Measurements from ENCODE around the gene ANGPTL4. TPM values are rescaled to one million over a fixed set of nuclear protein-coding genes. Genes with fewer than 3 reads are reported as not detected.

Gene ANGPTL4
- total RNA-seq, 4 donors from 2014 or later = 19.7 to 91.8 (median 41.9) TPM

DNA sequence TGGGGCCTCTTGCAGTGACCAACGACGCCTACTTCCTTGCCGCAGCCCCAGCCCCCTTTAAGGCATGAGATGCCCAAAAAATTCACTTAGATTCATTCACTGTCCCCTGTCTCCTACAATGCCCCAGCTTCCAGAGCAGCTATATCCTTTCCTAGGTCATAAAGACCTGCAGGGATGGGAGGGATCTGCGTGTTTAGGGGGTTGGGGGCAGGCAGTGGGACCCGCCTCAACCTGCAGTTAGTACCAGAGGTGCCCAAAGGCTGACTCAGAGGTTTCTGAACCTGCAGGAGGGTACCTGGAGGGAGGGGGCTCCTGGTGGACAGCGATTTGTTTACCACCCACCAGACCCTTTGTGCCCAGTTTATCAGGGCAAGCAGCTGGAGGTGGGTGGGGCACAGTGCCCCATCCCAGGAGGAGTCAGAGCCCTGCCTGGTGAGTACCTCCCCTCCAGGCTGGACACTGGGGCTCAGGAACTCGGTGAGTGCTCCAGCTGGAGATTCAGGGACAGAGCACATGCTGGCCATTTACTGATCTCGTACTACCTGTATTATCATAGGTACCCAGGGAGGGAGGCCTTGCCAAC, 32.6 kb upstream of the ANGPTL4 start:
- no peak for DNase-seq
- Histone ChIP-seq H3K27me3 (peaks cover 19 to 26% (median 24%) of the 10 kb centered on the region in 3 donors), H3K9me3 (no peaks in the 10 kb centered on the region), H3K4me1 (peaks cover 0 to 8% of the 10 kb centered on the region in 2 donors), H3K4me3 (no peak overlapping the region), H3K36me3 (no peaks in the 10 kb centered on the region), H3K27ac (no peak overlapping the region)
- in situ Hi-C loops (cut with MboI; ENCODE audit: low sequenced_read_pairs in 4 of 4) = no loop called here
- no peak for TF ChIP-seq POLR2A (IDR thresholded peaks at IDR 0.05)
- intact Hi-C loops (cut with DNase I; ENCODE audit: low total_unique reads) = no loop called here
- ATAC-seq = no peak

DNA sequence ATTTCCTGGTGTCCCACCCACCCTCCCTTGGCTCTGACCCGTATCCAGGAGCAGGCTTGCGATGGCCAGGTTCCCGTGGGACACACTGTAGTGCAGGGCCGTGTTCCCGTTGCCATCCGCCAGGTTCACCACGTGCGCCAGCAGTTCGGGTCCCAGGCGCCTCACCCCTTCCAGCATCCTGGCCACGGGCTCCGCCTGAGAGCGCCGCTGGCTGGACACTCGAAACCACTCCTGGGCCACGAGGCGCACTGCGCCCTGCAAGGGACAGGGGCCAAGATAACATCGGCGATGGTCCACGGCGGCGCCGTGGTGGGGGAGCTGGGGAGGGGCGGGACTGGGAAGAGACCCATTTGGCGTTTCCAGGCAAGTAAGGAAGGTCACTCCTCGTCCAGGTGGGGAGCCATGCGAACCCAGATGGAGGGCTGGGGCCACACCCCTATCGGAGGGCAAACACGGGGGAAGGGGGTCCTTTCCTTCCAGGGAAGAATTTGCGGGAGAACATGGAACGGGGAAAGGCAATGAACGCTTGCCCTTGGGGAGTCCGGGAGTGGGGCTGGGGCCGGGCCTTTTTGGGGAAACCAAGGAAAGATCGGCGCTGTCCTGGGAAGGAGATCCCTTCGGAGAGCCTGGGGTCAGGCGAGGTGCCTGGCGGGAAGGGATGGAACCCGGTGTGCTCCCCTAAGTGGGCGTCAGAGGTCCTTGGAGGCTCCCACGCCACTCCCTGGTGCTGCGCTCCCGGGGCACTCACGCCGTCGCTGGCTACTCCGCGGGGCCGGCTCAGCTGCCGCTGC, 30.8 kb upstream of the ANGPTL4 start:
- H3K36me3 ChIP-seq = no peaks in the 10 kb centered on the region
- TF ChIP-seq POLR2A (IDR thresholded peaks at IDR 0.05) = no peak
- TF ChIP-seq, protein P1, sequence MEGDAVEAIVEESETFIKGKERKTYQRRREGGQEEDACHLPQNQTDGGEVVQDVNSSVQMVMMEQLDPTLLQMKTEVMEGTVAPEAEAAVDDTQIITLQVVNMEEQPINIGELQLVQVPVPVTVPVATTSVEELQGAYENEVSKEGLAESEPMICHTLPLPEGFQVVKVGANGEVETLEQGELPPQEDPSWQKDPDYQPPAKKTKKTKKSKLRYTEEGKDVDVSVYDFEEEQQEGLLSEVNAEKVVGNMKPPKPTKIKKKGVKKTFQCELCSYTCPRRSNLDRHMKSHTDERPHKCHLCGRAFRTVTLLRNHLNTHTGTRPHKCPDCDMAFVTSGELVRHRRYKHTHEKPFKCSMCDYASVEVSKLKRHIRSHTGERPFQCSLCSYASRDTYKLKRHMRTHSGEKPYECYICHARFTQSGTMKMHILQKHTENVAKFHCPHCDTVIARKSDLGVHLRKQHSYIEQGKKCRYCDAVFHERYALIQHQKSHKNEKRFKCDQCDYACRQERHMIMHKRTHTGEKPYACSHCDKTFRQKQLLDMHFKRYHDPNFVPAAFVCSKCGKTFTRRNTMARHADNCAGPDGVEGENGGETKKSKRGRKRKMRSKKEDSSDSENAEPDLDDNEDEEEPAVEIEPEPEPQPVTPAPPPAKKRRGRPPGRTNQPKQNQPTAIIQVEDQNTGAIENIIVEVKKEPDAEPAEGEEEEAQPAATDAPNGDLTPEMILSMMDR (IDR thresholded peaks at IDR 0.05 in 4 of 5, conservative IDR thresholded peaks at IDR 0.05 in 1 of 5) = no peak
- H3K4me3 ChIP-seq = no peak overlapping the region
- ATAC-seq (peak in 1 of 2 donors; percentile 19), DNase-seq (no peak)
- in situ Hi-C loops (cut with MboI; ENCODE audit: low sequenced_read_pairs in 4 of 4) = no loop called here
- H3K27ac ChIP-seq = peak overlapping the region in 3 of 4 donors; percentile 13 to 45 (median 31)
- peaks cover 19 to 35% (median 26%) of the 10 kb centered on the region in 3 donors for H3K27me3 ChIP-seq
- H3K4me1 ChIP-seq = peaks cover 0 to 8% of the 10 kb centered on the region in 2 donors
- intact Hi-C loops (cut with DNase I; ENCODE audit: low total_unique reads) = no loop called here
- no peaks in the 10 kb centered on the region for H3K9me3 ChIP-seq

DNA sequence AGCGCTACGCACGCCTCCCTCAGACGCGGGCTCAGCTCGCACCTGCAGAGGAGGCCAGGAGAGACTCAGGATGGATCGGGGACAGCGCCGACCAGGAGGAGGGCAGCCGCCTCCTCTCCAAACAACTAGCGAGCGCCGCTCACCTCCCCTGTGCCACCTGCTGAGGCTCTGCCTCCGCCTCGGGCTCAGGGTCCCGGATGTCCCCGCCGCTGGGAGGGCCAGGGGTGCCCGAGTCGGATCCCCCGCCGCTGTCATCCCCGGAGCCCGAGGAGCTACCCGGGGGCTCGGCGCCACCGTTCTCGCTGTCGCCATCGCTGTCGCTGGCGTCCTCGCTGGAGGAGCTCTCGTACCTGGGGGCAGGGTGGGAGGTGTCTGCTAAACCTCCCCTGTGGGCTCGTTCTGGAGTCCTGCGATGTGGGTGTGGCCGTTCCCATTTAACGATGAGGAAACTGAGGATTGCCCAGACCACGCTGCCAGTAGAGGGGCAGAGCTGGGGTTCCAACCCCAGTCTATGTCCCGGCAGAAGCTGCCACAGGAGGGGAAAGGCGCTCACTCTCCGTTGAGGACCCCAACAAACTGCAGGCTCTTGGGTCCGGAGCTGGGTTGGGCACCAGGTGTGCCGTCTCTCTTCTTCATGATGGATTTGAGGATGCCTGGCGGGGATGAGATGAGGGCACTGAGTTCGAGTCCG, 30.0 kb upstream of the ANGPTL4 start:
- no peak for TF ChIP-seq POLR2A (IDR thresholded peaks at IDR 0.05)
- TF ChIP-seq, protein P1 (IDR thresholded peaks at IDR 0.05 in 4 of 5, conservative IDR thresholded peaks at IDR 0.05 in 1 of 5) = no peak
- Histone ChIP-seq H3K27me3 (peaks cover 19 to 38% (median 26%) of the 10 kb centered on the region in 3 donors), H3K9me3 (no peaks in the 10 kb centered on the region), H3K36me3 (no peaks in the 10 kb centered on the region), H3K27ac (peak overlapping the region in 2 of 4 donors; percentile 13 to 45), H3K4me1 (peaks cover 0 to 8% of the 10 kb centered on the region in 2 donors), H3K4me3 (no peak overlapping the region)
- in situ Hi-C loops (cut with MboI; ENCODE audit: low sequenced_read_pairs in 4 of 4) = no loop called here
- DNase-seq = no peak
- intact Hi-C loops (cut with DNase I; ENCODE audit: low total_unique reads) = no loop called here
- ATAC-seq = no peak

DNA sequence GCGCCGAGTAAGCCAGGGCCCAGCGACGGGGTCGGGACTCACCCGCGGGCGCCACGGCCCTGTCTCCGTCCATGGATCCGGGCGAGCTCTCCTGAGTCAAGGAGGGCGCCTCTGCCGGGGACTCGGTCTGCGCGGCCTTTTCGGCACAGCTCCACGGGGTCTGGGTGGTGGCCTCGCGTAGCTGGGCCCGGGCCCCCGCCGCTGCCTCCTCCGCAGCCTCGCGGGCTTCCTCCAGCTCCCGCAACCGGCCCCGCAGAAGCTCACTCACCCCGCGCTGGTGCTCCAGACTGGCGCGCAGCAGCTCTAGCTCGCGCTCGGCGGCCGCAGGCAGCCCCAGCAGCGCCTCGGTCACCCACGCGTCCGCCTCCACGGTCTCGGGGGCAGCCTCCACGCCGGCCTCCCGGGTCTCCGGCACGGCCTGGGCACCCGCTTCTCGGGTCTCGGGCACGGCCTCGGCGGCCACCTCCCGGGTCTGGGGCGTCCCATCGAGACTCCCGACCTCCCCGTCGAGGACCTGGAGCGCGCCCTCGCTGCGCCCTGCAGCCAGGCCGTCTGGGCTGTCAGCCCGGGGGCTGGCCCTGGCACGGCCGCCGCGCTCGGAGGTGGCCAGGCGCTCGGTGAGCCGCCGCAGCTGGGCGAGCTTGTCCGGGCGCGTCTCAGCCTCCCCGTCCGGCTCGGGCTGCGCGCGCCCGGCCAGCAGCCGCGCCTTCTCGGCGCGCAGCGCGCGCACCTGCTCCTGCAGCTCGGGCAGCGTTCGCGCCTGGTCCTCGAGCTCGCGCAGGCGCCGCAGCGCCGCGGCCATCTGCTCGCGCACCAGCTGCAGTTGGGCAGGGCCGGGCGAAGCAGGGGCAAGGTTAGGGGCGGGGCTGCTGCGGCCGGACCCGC, 29.3 kb upstream of the ANGPTL4 start:
- Histone ChIP-seq H3K36me3 (no peaks in the 10 kb centered on the region), H3K27ac (no peak overlapping the region), H3K9me3 (no peaks in the 10 kb centered on the region), H3K27me3 (peaks cover 19 to 38% (median 26%) of the 10 kb centered on the region in 3 donors), H3K4me3 (no peak overlapping the region), H3K4me1 (peaks cover 0 to 8% of the 10 kb centered on the region in 2 donors)
- TF ChIP-seq, protein P1 (IDR thresholded peaks at IDR 0.05 in 4 of 5, conservative IDR thresholded peaks at IDR 0.05 in 1 of 5) = no peak
- TF ChIP-seq POLR2A (IDR thresholded peaks at IDR 0.05) = no peak
- DNase-seq (no peak), ATAC-seq (peak; percentile 15 to 33)
- in situ Hi-C loops (cut with MboI; ENCODE audit: low sequenced_read_pairs in 4 of 4) = no loop called here
- intact Hi-C loops (cut with DNase I; ENCODE audit: low total_unique reads) = no loop called here
